Kidney (tissue), 14 donors: ENCODE measurements around the gene ZNF683. TPM values are rescaled to one million over a fixed set of nuclear protein-coding genes. Genes with fewer than 3 reads are reported as not detected.
A peak's percentile ranks its signal among the peaks of the same experiment; 100 is the strongest.

Experiments used
- DNase-seq, 5 donors: peaks; one replicate each; pipeline ENCODE4 v3.0.0-alpha.2; 2013 to 2020
- FAIRE-seq: peaks from 2 replicates; lab custom pipeline; 2012; peaks lifted over from hg19 to GRCh38; lab: Jason Lieb, UNC
- H3K27ac ChIP-seq, 2 donors: one replicate each; pipeline ENCODE4 v1.7.0; 2013; ENCODE audit warnings: low read depth in 2 of 2, low read length in 2 of 2, inconsistent platforms in 1 of 2
- H3K27me3 ChIP-seq: one replicate; pipeline ENCODE4 v1.7.1; 2013; ENCODE audit warnings: low read length, inconsistent platforms; ENCODE audit not compliant: control insufficient read depth, insufficient read depth
- H3K36me3 ChIP-seq, 3 donors: one replicate each; pipeline versions ENCODE4 v1.7.0 to v1.7.1; 2013; ENCODE audit warnings: low read length in 3 of 3, control low read depth in 1 of 3, inconsistent platforms in 1 of 3; ENCODE audit not compliant: insufficient read depth in 3 of 3, control insufficient read depth in 2 of 3
- H3K4me1 ChIP-seq, 3 donors: one replicate each; pipeline versions ENCODE4 v1.7.0 to v1.7.1; 2013; ENCODE audit warnings: low read length in 3 of 3, inconsistent platforms in 1 of 3, low read depth in 1 of 3; ENCODE audit not compliant: control insufficient read depth in 2 of 3, insufficient read depth in 2 of 3
- H3K4me3 ChIP-seq, 3 donors: one replicate each; pipeline versions ENCODE4 v1.7.0 to v1.8.1; 2013; ENCODE audit warnings: low read length in 3 of 3, control low read depth in 1 of 3, inconsistent platforms in 1 of 3
- H3K9ac ChIP-seq, 3 donors: one replicate each; pipeline versions ENCODE4 v1.7.0 to v1.7.1; 2013; ENCODE audit warnings: low read length in 3 of 3, control low read depth in 1 of 3, inconsistent platforms in 1 of 3
- H3K9me3 ChIP-seq, 3 donors: one replicate each; pipeline versions ENCODE4 v1.7.0 to v1.7.1; 2013; ENCODE audit warnings: low read length in 3 of 3, control low read depth in 1 of 3, inconsistent platforms in 1 of 3; ENCODE audit not compliant: control insufficient read depth in 2 of 3, insufficient read depth in 1 of 3
- intact Hi-C: fragments of 100-400 bp; cut with DNase I; formaldehyde crosslinking; loops from one replicate; pipeline ENCODE4 v1.11.1; 2022
- polyA plus RNA-seq: library from polyadenylated mRNA; stranded (reverse); fragments of 350-450 nt; fragmentation: Illumina TruSeq; extraction: RNeasy Lipid Tissue Mini Kit (QIAGEN cat#74804); gene quantifications from one replicate; pipeline ENCODE4 v1.2.3, GENCODE V29; 2014; ENCODE audit warnings: low read depth, low replicate concordance; ENCODE audit not compliant: insufficient read depth
- total RNA-seq: library from RNA; stranded (reverse); fragmentation: NEBNext Ultra II Directional; extraction: Animal tissue kit (Norgen Biotek cat#: 25700); gene quantifications from one replicate; pipeline ENCODE4 v1.2.1, GENCODE V29; 2021
- TF ChIP-seq, protein P1 (sequence below): IDR thresholded peaks from 3 replicates; pipeline ENCODE4 v1.5.1; 2012; ENCODE audit warnings: mild to moderate bottlenecking, moderate library complexity, borderline replicate concordance; ENCODE audit not compliant: insufficient read depth; ENCODE audit errors: extremely low read depth
- donor health status: control.
- donor health status: control.
- donor health status: control.
- donor health status: control.
- donor health status: control.
- donor health status: DM: yes; HTN: yes; CAD: no.
- donor health status: Normal renal cell carcinoma (clear cell type).

The ZNF683 gene
- total and polyA plus RNA-seq, 2 donors from 2014 or later: 0.25 TPM; not detected in 1

DNA sequence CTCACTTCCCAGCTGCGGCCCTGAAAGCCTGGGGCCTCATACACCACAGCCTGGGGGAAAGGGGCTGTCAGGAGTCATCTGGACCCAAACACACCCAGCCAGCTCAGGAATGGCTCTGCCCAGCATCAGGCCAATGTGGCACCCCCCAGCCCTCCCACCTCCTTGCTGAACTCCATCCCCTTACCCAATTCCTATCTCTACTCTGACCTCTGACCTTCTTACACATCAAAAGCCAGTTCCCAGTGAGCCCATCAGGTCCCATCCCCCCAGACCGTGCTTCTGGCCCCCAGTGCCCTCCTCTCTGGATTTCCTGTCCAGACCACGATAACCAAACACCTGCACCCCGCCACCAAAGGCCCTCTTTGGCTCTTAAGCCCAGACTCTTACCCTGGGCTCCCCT lies 34.9 kb downstream of the ZNF683 start:
- DNase-seq: peak in 2 of 5 donors; percentile 43 to 45
- intact Hi-C loops: no loop called here
- Histone ChIP-seq H3K9ac (no peak overlapping the region), H3K27ac (no peak overlapping the region), H3K9me3 (no peaks in the 10 kb centered on the region), H3K4me3 (no peak overlapping the region), H3K4me1 (peaks cover 0 to 5% (median 0%) of the 10 kb centered on the region in 3 donors), H3K36me3 (no peaks in the 10 kb centered on the region), H3K27me3 (peaks cover 4% of the 10 kb centered on the region)
- no peak for FAIRE-seq
- TF ChIP-seq, protein P1, sequence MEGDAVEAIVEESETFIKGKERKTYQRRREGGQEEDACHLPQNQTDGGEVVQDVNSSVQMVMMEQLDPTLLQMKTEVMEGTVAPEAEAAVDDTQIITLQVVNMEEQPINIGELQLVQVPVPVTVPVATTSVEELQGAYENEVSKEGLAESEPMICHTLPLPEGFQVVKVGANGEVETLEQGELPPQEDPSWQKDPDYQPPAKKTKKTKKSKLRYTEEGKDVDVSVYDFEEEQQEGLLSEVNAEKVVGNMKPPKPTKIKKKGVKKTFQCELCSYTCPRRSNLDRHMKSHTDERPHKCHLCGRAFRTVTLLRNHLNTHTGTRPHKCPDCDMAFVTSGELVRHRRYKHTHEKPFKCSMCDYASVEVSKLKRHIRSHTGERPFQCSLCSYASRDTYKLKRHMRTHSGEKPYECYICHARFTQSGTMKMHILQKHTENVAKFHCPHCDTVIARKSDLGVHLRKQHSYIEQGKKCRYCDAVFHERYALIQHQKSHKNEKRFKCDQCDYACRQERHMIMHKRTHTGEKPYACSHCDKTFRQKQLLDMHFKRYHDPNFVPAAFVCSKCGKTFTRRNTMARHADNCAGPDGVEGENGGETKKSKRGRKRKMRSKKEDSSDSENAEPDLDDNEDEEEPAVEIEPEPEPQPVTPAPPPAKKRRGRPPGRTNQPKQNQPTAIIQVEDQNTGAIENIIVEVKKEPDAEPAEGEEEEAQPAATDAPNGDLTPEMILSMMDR: no peak

DNA sequence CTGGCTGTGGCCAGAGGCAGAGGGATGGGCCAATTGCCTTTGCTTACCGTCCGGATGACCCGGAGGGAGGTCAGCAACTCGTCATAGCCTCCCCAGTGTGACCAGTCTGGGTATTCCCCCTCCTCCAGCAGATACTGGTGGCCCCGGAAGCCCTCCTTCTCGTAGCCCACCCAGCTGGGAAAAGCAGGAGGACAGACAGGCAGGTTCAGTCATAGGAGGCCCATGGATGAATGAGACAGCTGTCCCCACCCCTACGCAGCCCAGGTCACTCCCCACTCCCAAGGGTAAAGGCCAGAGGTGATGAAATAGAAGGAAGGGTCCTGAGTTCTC lies 35.4 kb downstream of the ZNF683 start:
- FAIRE-seq: no peak
- TF ChIP-seq, protein P1: no peak

DNA sequence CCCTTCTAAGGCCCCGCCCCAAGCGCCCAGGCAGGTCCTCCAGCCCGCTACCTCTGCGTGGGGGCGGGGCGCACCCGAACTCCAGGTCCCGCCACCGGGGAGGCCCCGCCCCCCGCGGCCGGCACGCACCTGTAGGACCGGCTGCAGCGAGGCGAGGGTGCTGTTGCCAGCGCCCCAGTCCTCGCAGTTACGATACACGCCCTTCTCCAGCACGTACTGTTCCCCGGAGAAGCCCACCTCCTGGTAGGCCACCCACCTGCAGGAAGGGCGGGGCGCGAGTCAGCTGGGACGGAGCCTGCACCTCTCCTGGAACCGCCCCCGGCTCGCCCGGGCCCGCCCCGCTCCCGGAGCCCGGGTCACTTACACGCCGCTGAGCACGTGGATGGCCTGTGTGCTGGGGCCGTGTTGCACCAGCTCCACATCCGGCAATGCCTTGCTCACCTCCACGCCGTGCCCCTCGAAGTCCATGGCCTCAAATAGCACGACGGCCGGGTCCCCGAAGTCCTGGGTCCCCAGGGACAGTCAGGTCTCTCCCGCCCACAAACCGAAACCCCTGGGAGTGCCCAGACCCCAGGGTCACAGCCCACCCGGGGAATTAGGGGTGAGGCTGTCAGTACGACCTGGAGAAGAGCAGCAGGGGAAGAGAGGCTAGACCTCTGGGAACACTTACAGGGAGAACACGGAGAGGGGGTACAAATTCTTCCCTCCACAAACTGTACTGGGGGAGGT lies 35.9 kb downstream of the ZNF683 start:
- DNase-seq (peak; percentile 82 to 95 (median 84)), FAIRE-seq (no peak)
- Histone ChIP-seq H3K36me3 (no peaks in the 10 kb centered on the region), H3K27ac (no peak overlapping the region), H3K4me3 (peak overlapping the region in 1 of 3 donors; percentile 68), H3K27me3 (peaks cover 4% of the 10 kb centered on the region), H3K9ac (no peak overlapping the region), H3K4me1 (peaks cover 0 to 5% (median 0%) of the 10 kb centered on the region in 3 donors), H3K9me3 (no peaks in the 10 kb centered on the region)
- intact Hi-C loops: no loop called here
- TF ChIP-seq, protein P1: no peak

More for the DNA sequence above, 35.4 kb downstream of the ZNF683 start:
- intact Hi-C loops: no loop called here
- no peaks in the 10 kb centered on the region for H3K9me3 ChIP-seq
- no peak overlapping the region for H3K9ac ChIP-seq
- H3K27me3 ChIP-seq: peaks cover 4% of the 10 kb centered on the region
- H3K36me3 ChIP-seq: no peaks in the 10 kb centered on the region
- peaks cover 0 to 5% (median 0%) of the 10 kb centered on the region in 3 donors for H3K4me1 ChIP-seq
- no peak overlapping the region for H3K27ac ChIP-seq
- H3K4me3 ChIP-seq: no peak overlapping the region
- peak in 1 of 5 donors; percentile 48 for DNase-seq
